Activated T-cell treated with anti-CD3 and anti-CD28 coated beads for 4 hours (primary cell): ENCODE measurements around the gene NLRC3.
"Not testable (repeated sequence)": the region's sequence is repeated elsewhere in the genome, so short reads cannot be mapped to it uniquely, and the experiment has no call there.

Experiments
- DNase-seq: peaks from one replicate; pipeline ENCODE4 v3.0.0-alpha.2; 2020

NLRC3 gene

DNA sequence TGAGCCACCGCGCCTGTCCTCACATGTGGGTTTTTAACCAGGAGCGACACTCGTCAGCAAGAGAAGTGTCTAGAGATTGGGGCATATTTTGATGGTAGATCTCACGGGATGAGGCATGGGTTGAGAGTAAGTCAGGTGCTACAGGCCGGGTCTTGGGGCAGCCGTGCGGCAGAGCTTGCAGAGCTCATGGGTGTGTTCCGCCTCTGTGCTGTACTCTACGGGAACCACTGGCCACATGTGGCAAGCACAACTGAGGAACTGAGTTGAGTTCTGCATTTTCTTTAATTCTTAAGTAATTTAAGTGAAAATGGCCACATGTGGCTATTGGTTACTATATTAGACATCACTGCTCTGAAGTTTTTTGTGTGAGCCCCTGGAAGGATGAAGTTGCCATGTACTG lies 66.8 kb downstream of the NLRC3 start:
- DNase-seq, result no peak

DNA sequence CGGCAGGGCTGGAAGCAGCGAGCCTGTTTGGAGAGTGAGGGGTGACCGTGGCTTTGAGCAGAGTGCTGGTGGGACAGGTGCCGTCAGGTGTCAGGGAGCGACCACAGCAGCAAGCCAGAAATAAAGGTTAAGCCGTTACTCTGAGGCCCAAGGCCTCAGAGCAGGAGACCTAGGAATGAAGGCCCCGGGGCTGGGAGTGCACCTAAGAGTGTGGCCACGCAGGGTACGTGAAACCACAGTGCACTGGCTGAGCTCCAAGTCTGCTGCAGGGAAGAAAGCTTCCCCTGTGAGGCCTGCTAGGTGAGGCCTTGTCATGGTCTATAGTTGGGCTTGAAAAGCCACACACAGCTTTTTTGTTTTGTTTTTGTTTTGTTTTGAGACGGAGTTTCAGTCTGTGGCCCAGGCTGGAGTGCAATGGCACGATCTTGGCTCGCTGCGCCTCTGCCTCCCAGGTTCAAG lies 67.7 kb downstream of the NLRC3 start:
- DNase-seq, result peak; percentile 42

GRCh38 chr16:3508736-3509135 lies 68.5 kb downstream of the NLRC3 start:
- no peak for DNase-seq

GRCh38 chr16:3503523-3503922 lies 73.7 kb downstream of the NLRC3 start:
- DNase-seq, result peak; percentile 25

- DNase-seq, result no peak
Measured at GRCh38 chr16:3501783-3502400, 75.3 kb downstream of the NLRC3 start.

GRCh38 chr16:3501412-3501761 lies 75.8 kb downstream of the NLRC3 start:
- not testable (repeated sequence) for DNase-seq

GRCh38 chr16:3498988-3499387 lies 78.2 kb downstream of the NLRC3 start:
- no peak for DNase-seq

GRCh38 chr16:3497771-3498170 lies 79.4 kb downstream of the NLRC3 start:
- DNase-seq, result no peak

- no peak for DNase-seq
Measured at GRCh38 chr16:3496386-3496785, 80.8 kb downstream of the NLRC3 start.

- no peak for DNase-seq
Measured at GRCh38 chr16:3495176-3495575, 82.0 kb downstream of the NLRC3 start, which contains the start of gene C16orf90. C16orf90 (minus strand) TSS chr16:3495489; CDS start chr16:3495421, 68 bp downstream.

DNA sequence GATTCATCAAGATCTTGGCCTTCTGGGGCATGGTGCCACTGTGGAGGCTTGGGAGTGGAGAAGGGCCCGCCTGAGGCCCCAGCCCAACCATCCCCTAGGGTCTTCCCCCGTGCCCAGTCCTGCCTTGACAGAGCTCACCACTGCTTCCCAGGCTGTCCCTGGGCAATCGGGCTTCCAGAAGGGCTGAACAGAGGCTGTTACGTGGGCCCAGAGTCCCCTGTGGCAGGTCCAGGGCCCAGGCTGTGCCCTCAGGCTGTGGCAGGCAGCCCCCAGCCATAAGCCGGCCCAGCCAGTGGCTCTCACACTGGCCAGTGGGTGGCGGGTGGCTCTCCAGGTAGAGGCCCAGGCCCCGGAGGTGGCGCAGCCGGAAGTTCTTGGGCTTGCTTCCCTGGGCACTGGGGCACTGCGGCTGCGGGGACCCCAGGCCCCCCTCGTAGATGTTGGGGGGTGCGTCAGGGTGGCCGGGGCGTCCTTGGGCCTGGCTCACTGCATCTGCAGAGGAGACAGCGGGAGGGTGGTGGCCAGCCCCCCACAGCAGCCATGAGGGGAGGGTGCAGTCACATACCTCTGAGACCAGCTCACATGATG lies 82.7 kb downstream of the NLRC3 start:
- DNase-seq, result no peak

DNA sequence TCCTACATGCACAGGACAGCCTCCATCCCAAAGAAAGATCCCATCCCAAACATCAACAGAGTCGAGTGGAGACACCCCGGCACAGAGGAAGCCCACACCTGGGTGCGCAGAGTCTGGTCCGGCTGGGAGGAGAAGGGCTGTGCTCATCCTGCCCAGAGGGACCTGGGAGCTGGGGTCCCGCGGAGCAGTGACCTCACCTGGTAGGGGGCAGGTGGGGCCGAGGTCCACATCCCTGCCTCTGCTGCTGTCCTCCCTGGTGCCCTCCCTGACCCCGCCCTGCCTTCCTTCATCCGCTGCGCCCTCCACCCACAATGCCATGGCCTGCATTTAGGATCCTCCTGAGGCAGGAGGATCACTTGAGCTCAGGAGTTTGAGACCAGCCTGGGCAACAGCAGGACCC lies 84.8 kb downstream of the NLRC3 start:
- no peak for DNase-seq

GRCh38 chr16:3490911-3491629 lies 86.1 kb downstream of the NLRC3 start:
- DNase-seq, result no peak
